ENCODE measurements around the gene C2orf81.

C2orf81 gene

DNA sequence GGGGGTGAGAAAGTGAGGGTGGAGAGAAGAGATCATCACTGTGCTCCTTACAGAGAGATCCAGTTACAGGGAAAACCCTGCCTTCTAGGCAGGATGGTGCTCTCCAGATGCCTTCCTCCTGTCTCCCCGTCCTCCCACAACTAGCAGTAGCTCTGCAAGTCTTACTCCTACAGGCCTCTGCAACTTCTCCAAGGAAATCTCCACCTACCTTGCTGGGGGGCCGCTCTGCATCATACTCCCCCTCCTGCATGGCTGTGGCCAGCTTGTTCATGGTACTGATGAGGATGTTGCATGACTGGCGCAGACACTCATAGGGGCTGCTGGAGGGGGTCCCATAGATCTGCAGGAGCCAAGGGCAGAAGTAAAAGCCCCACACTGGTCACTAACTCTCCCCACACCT, 55.4 kb downstream of the C2orf81 start:
- H3K4me3 ChIP-seq (replicated peaks; ENCODE audit: low read depth, low read length) = no peak overlapping the region
- no peak for DNase-seq (ENCODE audit: low read depth)
- TF ChIP-seq, protein P1, sequence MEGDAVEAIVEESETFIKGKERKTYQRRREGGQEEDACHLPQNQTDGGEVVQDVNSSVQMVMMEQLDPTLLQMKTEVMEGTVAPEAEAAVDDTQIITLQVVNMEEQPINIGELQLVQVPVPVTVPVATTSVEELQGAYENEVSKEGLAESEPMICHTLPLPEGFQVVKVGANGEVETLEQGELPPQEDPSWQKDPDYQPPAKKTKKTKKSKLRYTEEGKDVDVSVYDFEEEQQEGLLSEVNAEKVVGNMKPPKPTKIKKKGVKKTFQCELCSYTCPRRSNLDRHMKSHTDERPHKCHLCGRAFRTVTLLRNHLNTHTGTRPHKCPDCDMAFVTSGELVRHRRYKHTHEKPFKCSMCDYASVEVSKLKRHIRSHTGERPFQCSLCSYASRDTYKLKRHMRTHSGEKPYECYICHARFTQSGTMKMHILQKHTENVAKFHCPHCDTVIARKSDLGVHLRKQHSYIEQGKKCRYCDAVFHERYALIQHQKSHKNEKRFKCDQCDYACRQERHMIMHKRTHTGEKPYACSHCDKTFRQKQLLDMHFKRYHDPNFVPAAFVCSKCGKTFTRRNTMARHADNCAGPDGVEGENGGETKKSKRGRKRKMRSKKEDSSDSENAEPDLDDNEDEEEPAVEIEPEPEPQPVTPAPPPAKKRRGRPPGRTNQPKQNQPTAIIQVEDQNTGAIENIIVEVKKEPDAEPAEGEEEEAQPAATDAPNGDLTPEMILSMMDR (IDR thresholded peaks at IDR 0.05; ENCODE audit: low read length, missing control alignments) = no peak

DNA sequence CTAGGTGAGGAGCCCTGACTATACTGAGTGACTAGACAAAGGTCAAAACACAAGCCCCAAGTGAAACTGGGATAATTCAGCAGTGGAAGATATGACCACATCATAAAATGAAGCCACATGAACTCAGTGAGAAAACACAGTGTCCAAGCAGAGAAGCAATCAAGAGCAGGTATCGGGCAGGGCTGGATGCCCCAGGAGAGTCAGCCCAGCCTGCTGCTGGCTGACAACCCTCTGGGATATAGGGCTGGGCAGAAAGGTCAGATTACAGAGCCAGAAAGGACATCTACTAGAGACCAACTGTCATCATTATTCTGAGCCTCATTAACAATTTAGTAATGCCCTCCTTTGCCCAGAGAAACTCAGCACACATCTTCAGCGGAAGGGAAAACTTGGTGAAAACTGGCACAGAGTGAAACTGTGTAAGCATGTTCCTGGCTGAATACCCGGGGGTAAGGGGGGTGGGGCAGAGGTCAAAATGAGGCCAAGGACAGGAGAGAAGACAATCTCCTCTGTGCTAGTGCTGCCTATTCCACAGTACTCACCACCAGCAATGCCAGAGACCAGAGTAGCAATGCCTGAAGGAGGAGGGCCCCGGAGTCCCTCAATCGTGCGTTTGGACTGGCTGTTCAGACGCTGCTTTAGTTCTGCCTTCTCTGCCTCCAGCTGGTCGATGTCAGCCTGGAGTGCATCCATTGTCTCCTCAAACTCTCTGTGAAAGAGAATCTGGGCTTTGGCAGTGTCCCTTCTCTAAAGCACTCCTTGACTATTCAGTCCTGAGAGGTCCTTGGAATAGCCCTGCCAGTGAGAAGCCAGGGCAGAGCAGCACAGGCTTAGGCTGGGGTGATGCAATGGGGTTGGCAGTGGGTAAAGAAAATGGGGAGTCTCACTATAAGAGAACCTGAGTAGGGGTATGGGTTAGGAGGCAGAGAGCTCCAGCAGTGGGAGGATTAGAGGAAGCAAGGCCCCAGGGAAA, 56.6 kb downstream of the C2orf81 start:
- no peak for DNase-seq (ENCODE audit: low read depth)
- TF ChIP-seq, protein P1 (IDR thresholded peaks at IDR 0.05; ENCODE audit: low read length, missing control alignments) = no peak
- no peak overlapping the region for H3K4me3 ChIP-seq (replicated peaks; ENCODE audit: low read depth, low read length)

Measured in fibroblast of pulmonary artery (primary cell).